Pancreas (tissue), 10 donors: ENCODE results near the gene GAA. TPM values are rescaled to one million over a fixed set of nuclear protein-coding genes. Genes with fewer than 3 reads are reported as not detected.

ENCODE experiments used
- ATAC-seq, 4 donors: fragments of 200-7000 bp; cut with Tn5 transposase; one replicate each; pipeline versions ENCODE4 v1.8.0 to v1.9.1; 2020; ENCODE audit warnings: mild to moderate bottlenecking in 4 of 4, moderate library complexity in 4 of 4
- DNase-seq, 6 donors: peaks; one replicate each; pipeline ENCODE4 v3.0.0-alpha.2; 2020
- FAIRE-seq: peaks from 2 replicates; lab custom pipeline; 2012; peaks lifted over from hg19 to GRCh38; lab: Jason Lieb, UNC
- H3K27ac ChIP-seq, 4 donors: fragments of 200-600 bp; sonication (generic); 1 replicate in 3 of 4; 2 replicates in 1 of 4; pipeline versions ENCODE4 v1.5.0 to v1.8.0; 2020
- H3K27me3 ChIP-seq, 4 donors: fragments of 200-600 bp; one replicate each; pipeline ENCODE4 v1.8.0; 2021
- H3K36me3 ChIP-seq, 3 donors: fragments of 200-600 bp; sonication (generic) in 1 of 3; one replicate each; pipeline versions ENCODE4 v1.5.0 to v1.8.0; 2020 to 2021
- H3K4me1 ChIP-seq, 3 donors: fragments of 200-600 bp; one replicate each; pipeline ENCODE4 v1.8.0; 2021
- H3K4me3 ChIP-seq, 4 donors: fragments of 200-600 bp; sonication (generic) in 2 of 4; one replicate each; pipeline versions ENCODE4 v1.5.0 to v1.8.0; 2020 to 2021
- H3K9me3 ChIP-seq, 4 donors: fragments of 200-600 bp; one replicate each; pipeline ENCODE4 v1.8.0; 2021
- CTCF ChIP-seq, 4 donors: fragments of 200-600 bp; sonication (generic) in 3 of 4; IDR thresholded peaks; one replicate each; pipeline versions ENCODE4 v1.5.0 to v1.8.0; 2021; ENCODE audit warnings: antibody characterized with exemption in 4 of 4
- WGBS, 2 donors: extraction: QIAGEN DNeasy Blood & Tissue Kit; methylation state at CpG; one replicate each; pipeline ENCODE4 v1.1.7; 2013; 5-methylcytosine and 5-hydroxymethylcytosine counted together
- intact Hi-C, 3 donors: fragments of 100-400 bp; cut with DNase I; formaldehyde crosslinking; loops; one replicate each; pipeline versions ENCODE4 v1.11.1 to v1.14.2; 2022
- polyA plus RNA-seq, 2 donors: library from polyadenylated mRNA; stranded (reverse); fragments of 200-250 nt; gene quantifications; one replicate each; pipeline ENCODE4 v1.2.3, GENCODE V29; 2013
- total RNA-seq, 6 donors: library from RNA; stranded (reverse); fragmentation: NEBNext Ultra II Directional in 4 of 6; extraction: Animal tissue kit (Norgen Biotek cat#: 25700) in 4 of 6; gene quantifications; one replicate each; pipeline versions ENCODE4 v1.2.1 to v1.2.4, GENCODE V29; 2021 to 2023
- donor health status: healthy with polysubstance abuse.
- donor health status: DM: no; HTN: no; CAD: no; lungs with moderate emphysema.
- donor health status: DM: no; HTN: no; CAD: no.
- donor health status: control.
- donor health status: control.
- donor health status: Bipolar disorder and iron deficiency.
- donor health status: DM: yes; HTN: yes; CAD: no.
- donor health status: DM: no; HTN: no; CAD: no.
- donor health status: DM: no; HTN: no; CAD: no.
- donor health status: DM: yes; HTN: yes; CAD: no.

The GAA gene
- total and polyA plus RNA-seq, 8 donors = 20.2 to 56.3 (median 33.4) TPM

- no peaks in the 10 kb centered on the region for H3K27me3 ChIP-seq
- H3K27ac ChIP-seq = no peak overlapping the region
- WGBS, 2 donors = 86 to 92% methylated on average over 7 of the region's 7 CpGs
- no peaks in the 10 kb centered on the region for H3K4me1 ChIP-seq
- no peak for FAIRE-seq
- intact Hi-C loops = no loop called here
- H3K9me3 ChIP-seq = no peaks in the 10 kb centered on the region
- ATAC-seq = no peak
- no peaks in the 10 kb centered on the region for H3K36me3 ChIP-seq
- no peak overlapping the region for H3K4me3 ChIP-seq
- no peak for TF ChIP-seq CTCF (IDR thresholded peaks at IDR 0.05)
- no peak for DNase-seq
These were observed 13.4 kb downstream of the GAA start for GRCh38 chr17:80114758-80115157.

GRCh38 chr17:80115159-80115558 is 13.8 kb downstream of the GAA start:
- no peak overlapping the region for H3K4me3 ChIP-seq
- 84 to 88% methylated on average over 8 of the region's 8 CpGs for WGBS, 2 donors

GRCh38 chr17:80116276-80116920 is 15.0 kb downstream of the GAA start:
- no peaks in the 10 kb centered on the region for H3K27me3 ChIP-seq
- no peak overlapping the region for H3K27ac ChIP-seq
- H3K9me3 ChIP-seq = no peaks in the 10 kb centered on the region
- DNase-seq (no peak), FAIRE-seq (no peak), ATAC-seq (no peak)
- intact Hi-C loops = no loop called here
- TF ChIP-seq CTCF (IDR thresholded peaks at IDR 0.05) = no peak
- H3K36me3 ChIP-seq = no peaks in the 10 kb centered on the region
- WGBS, 2 donors = 90 to 94% methylated on average over 16 of the region's 16 CpGs
- H3K4me3 ChIP-seq = no peak overlapping the region
- H3K4me1 ChIP-seq = no peaks in the 10 kb centered on the region

More at GRCh38 chr17:80115159-80115558, 13.8 kb downstream of the GAA start:
- Histone ChIP-seq H3K27ac (no peak overlapping the region), H3K9me3 (no peaks in the 10 kb centered on the region), H3K27me3 (no peaks in the 10 kb centered on the region), H3K36me3 (no peaks in the 10 kb centered on the region), H3K4me1 (no peaks in the 10 kb centered on the region)
- no peak for TF ChIP-seq CTCF (IDR thresholded peaks at IDR 0.05)
- FAIRE-seq (no peak), DNase-seq (no peak), ATAC-seq (no peak)
- intact Hi-C loops = no loop called here

GRCh38 chr17:80116921-80117380 is 15.6 kb downstream of the GAA start:
- Histone ChIP-seq H3K9me3 (no peaks in the 10 kb centered on the region), H3K36me3 (no peaks in the 10 kb centered on the region), H3K27me3 (no peaks in the 10 kb centered on the region), H3K4me1 (no peaks in the 10 kb centered on the region), H3K27ac (no peak overlapping the region), H3K4me3 (no peak overlapping the region)
- 89 to 91% methylated on average over 13 of the region's 13 CpGs for WGBS, 2 donors
- intact Hi-C loops = no loop called here
- DNase-seq = no peak
- no peak for FAIRE-seq
- no peak for TF ChIP-seq CTCF (IDR thresholded peaks at IDR 0.05)
- no peak for ATAC-seq
